DND-41 (cell line): ENCODE data around the gene FAM53A.

Experiments
- EZH2 ChIP-seq: IDR thresholded peaks from 3 replicates; pipeline ENCODE4 v1.6.1; 2012; ENCODE audit warnings: borderline replicate concordance, low read depth, mild to moderate bottlenecking, moderate library complexity, low read length, inconsistent platforms; ENCODE audit not compliant: severe bottlenecking
- TF ChIP-seq, protein P1 (sequence below): IDR thresholded peaks from 2 replicates; pipeline ENCODE4 v1.5.1; 2012; ENCODE audit warnings: borderline replicate concordance, low read length, moderate library complexity, mild to moderate bottlenecking; ENCODE audit not compliant: poor library complexity, severe bottlenecking; ENCODE audit errors: extremely low read depth

DNA sequence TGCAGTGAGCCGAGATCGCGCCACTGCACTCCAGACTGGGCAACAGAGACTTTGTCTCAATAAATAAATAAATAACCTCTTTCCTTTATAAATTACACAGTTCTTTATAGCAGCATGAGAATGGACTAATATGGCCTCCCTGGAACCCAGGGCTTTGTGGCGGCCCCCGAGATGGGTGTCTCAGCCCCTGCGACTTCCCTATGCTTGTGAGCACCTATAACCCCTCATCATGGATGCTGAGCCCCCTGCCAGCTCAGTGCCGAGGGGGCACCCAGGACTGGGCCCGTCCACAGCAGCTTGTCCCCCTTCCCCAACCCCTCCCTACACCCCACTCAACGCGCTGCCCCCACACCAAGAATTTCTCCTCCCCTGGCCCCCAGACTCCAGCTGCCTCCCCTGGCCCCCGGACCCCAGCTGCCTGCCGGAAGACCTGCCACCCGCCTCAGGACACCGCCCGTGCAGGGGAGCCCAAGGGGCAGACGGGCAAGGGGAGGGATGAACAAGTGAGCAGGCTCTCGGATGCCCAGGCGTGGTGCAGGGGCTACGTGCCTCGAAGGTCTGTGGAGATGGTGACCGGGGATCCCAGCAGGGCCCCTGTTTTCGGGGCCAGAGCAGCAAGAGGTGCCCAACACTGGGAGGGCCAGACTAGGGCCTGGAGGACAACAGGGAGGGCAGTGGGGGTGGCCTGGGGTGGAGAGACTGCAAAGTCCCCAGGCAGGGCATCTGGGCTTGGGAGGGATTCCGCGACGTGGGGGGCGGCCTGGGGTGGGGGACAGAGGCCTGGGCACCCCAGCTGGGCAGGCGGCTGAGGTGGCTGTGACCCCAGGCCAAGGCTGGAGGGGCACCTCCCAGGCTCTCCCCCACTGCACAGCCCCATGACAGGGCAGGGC is 74.0 kb downstream of the FAM53A start:
- no peak for TF ChIP-seq EZH2
- TF ChIP-seq, protein P1, sequence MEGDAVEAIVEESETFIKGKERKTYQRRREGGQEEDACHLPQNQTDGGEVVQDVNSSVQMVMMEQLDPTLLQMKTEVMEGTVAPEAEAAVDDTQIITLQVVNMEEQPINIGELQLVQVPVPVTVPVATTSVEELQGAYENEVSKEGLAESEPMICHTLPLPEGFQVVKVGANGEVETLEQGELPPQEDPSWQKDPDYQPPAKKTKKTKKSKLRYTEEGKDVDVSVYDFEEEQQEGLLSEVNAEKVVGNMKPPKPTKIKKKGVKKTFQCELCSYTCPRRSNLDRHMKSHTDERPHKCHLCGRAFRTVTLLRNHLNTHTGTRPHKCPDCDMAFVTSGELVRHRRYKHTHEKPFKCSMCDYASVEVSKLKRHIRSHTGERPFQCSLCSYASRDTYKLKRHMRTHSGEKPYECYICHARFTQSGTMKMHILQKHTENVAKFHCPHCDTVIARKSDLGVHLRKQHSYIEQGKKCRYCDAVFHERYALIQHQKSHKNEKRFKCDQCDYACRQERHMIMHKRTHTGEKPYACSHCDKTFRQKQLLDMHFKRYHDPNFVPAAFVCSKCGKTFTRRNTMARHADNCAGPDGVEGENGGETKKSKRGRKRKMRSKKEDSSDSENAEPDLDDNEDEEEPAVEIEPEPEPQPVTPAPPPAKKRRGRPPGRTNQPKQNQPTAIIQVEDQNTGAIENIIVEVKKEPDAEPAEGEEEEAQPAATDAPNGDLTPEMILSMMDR = no peak
